Subcutaneous abdominal adipose tissue (tissue), 5 donors: ENCODE results near the gene CXXC1.
"Not testable (repeated sequence)": the region's sequence is repeated elsewhere in the genome, so short reads cannot be mapped to it uniquely, and the experiment has no call there.

Experiments used
- H3K27ac ChIP-seq: one replicate; pipeline ENCODE4 v1.7.0; 2013; ENCODE audit warnings: low read depth, mild to moderate bottlenecking, inconsistent platforms, low read length, moderate library complexity
- H3K27me3 ChIP-seq, 5 donors: one replicate each; pipeline ENCODE4 v1.7.0; 2013; ENCODE audit warnings: low read length in 5 of 5, inconsistent platforms in 1 of 5; ENCODE audit not compliant: control insufficient read depth in 5 of 5, insufficient read depth in 4 of 5
- H3K36me3 ChIP-seq, 5 donors: one replicate each; pipeline ENCODE4 v1.7.0; 2013; ENCODE audit warnings: low read length in 5 of 5; ENCODE audit not compliant: control insufficient read depth in 5 of 5, insufficient read depth in 5 of 5
- H3K4me1 ChIP-seq, 5 donors: one replicate each; pipeline ENCODE4 v1.7.0; 2013; ENCODE audit warnings: low read length in 5 of 5, mild to moderate bottlenecking in 3 of 5, moderate library complexity in 1 of 5; ENCODE audit not compliant: control insufficient read depth in 5 of 5, insufficient read depth in 5 of 5
- H3K4me3 ChIP-seq, 5 donors: one replicate each; pipeline ENCODE4 v1.7.0; 2013; ENCODE audit warnings: low read length in 5 of 5, low read depth in 1 of 5
- H3K9ac ChIP-seq, 5 donors: one replicate each; pipeline ENCODE4 v1.7.0; 2013; ENCODE audit warnings: low read length in 5 of 5, mild to moderate bottlenecking in 4 of 5, moderate library complexity in 3 of 5
- H3K9me3 ChIP-seq, 5 donors: one replicate each; pipeline ENCODE4 v1.7.0; 2013; ENCODE audit warnings: low read length in 5 of 5; ENCODE audit not compliant: control insufficient read depth in 5 of 5
- donor health status: healthy.
- donor health status: healthy.
- donor health status: healthy.
- donor health status: healthy.
- donor health status: healthy.

CXXC1 gene

GRCh38 chr18:50312296-50313030 lies 25.0 kb upstream of the CXXC1 start:
- peaks cover 0 to 9% (median 4%) of the 10 kb centered on the region in 5 donors for H3K27me3 ChIP-seq
- no peak overlapping the region for H3K9ac ChIP-seq
- H3K4me3 ChIP-seq: no peak overlapping the region
- H3K9me3 ChIP-seq: no peaks in the 10 kb centered on the region
- H3K4me1 ChIP-seq: peaks cover 2 to 9% (median 6%) of the 10 kb centered on the region in 5 donors
- H3K36me3 ChIP-seq: no peaks in the 10 kb centered on the region
- no peak overlapping the region for H3K27ac ChIP-seq

GRCh38 chr18:50311650-50312049 lies 24.2 kb upstream of the CXXC1 start:
- Histone ChIP-seq H3K36me3 (no peaks in the 10 kb centered on the region), H3K27me3 (peaks cover 0 to 9% (median 4%) of the 10 kb centered on the region in 5 donors), H3K9me3 (no peaks in the 10 kb centered on the region), H3K9ac (no peak overlapping the region), H3K4me1 (peaks cover 2 to 16% (median 12%) of the 10 kb centered on the region in 5 donors), H3K27ac (no peak overlapping the region), H3K4me3 (no peak overlapping the region)

- H3K9me3 ChIP-seq: no peaks in the 10 kb centered on the region
- no peak overlapping the region for H3K27ac ChIP-seq
- peaks cover 0 to 4% (median 0%) of the 10 kb centered on the region in 5 donors for H3K27me3 ChIP-seq
- no peaks in the 10 kb centered on the region for H3K36me3 ChIP-seq
- no peak overlapping the region for H3K4me3 ChIP-seq
- H3K9ac ChIP-seq: no peak overlapping the region
- H3K4me1 ChIP-seq: peaks cover 2 to 16% (median 12%) of the 10 kb centered on the region in 5 donors
These were observed 22.6 kb upstream of the CXXC1 start for GRCh38 chr18:50310080-50310479.

- H3K9ac ChIP-seq, H3K27ac ChIP-seq: not testable (repeated sequence)
These were observed 21.4 kb upstream of the CXXC1 start for GRCh38 chr18:50308851-50309250.

GRCh38 chr18:50307738-50308470 lies 20.4 kb upstream of the CXXC1 start:
- H3K27ac ChIP-seq: no peak overlapping the region
- H3K9ac ChIP-seq: peak overlapping the region in 4 of 5 donors; percentile 16 to 68 (median 63)
- H3K4me3 ChIP-seq: peak overlapping the region; percentile 63 to 86 (median 70)
- H3K4me1 ChIP-seq: peaks cover 2 to 16% (median 12%) of the 10 kb centered on the region in 5 donors
- no peaks in the 10 kb centered on the region for H3K9me3 ChIP-seq
- peaks cover 0 to 4% (median 3%) of the 10 kb centered on the region in 5 donors for H3K27me3 ChIP-seq
- H3K36me3 ChIP-seq: no peaks in the 10 kb centered on the region

More at GRCh38 chr18:50308851-50309250, 21.4 kb upstream of the CXXC1 start:
- H3K4me1 ChIP-seq: peaks cover 2 to 16% (median 12%) of the 10 kb centered on the region in 5 donors
- H3K27me3 ChIP-seq, H3K9me3 ChIP-seq, H3K4me3 ChIP-seq, H3K36me3 ChIP-seq: not testable (repeated sequence)

GRCh38 chr18:50307400-50307737 lies 19.9 kb upstream of the CXXC1 start:
- Histone ChIP-seq H3K27ac (no peak overlapping the region), H3K4me3 (peak overlapping the region; percentile 63 to 86 (median 70))

GRCh38 chr18:50306944-50307343 lies 19.5 kb upstream of the CXXC1 start:
- no peaks in the 10 kb centered on the region for H3K36me3 ChIP-seq
- H3K4me3 ChIP-seq: peak overlapping the region; percentile 63 to 86 (median 70)
- no peaks in the 10 kb centered on the region for H3K9me3 ChIP-seq
- H3K27me3 ChIP-seq: peaks cover 0 to 9% (median 5%) of the 10 kb centered on the region in 5 donors
- peak overlapping the region in 1 of 5 donors; percentile 68 for H3K9ac ChIP-seq
- peaks cover 2 to 16% (median 12%) of the 10 kb centered on the region in 5 donors for H3K4me1 ChIP-seq
- H3K27ac ChIP-seq: no peak overlapping the region

More at GRCh38 chr18:50307400-50307737, 19.9 kb upstream of the CXXC1 start:
- Histone ChIP-seq H3K9ac (peak overlapping the region in 3 of 5 donors; percentile 60 to 68 (median 66)), H3K4me1 (peaks cover 2 to 16% (median 12%) of the 10 kb centered on the region in 5 donors), H3K27me3 (peaks cover 0 to 9% (median 3%) of the 10 kb centered on the region in 5 donors), H3K36me3 (no peaks in the 10 kb centered on the region), H3K9me3 (no peaks in the 10 kb centered on the region)

- Histone ChIP-seq H3K27me3 (peaks cover 2 to 16% (median 5%) of the 10 kb centered on the region in 5 donors), H3K9me3 (no peaks in the 10 kb centered on the region), H3K36me3 (no peaks in the 10 kb centered on the region)
These were observed 13.6 kb upstream of the CXXC1 start for GRCh38 chr18:50301074-50301473.

GRCh38 chr18:50299626-50300388 lies 12.3 kb upstream of the CXXC1 start:
- no peaks in the 10 kb centered on the region for H3K9me3 ChIP-seq
- peaks cover 2 to 16% (median 5%) of the 10 kb centered on the region in 5 donors for H3K27me3 ChIP-seq
- no peak overlapping the region for H3K27ac ChIP-seq
- H3K9ac ChIP-seq: no peak overlapping the region
- H3K4me3 ChIP-seq: no peak overlapping the region
- no peaks in the 10 kb centered on the region for H3K36me3 ChIP-seq
- peaks cover 0 to 13% (median 13%) of the 10 kb centered on the region in 5 donors for H3K4me1 ChIP-seq

More at GRCh38 chr18:50301074-50301473, 13.6 kb upstream of the CXXC1 start:
- Histone ChIP-seq H3K9ac (no peak overlapping the region), H3K27ac (no peak overlapping the region), H3K4me1 (peaks cover 0 to 13% (median 13%) of the 10 kb centered on the region in 5 donors), H3K4me3 (no peak overlapping the region)
